Head of caudate nucleus (tissue), 42 donors: ENCODE measurements around the gene FARS2.
A peak's percentile ranks its signal among the peaks of the same experiment; 100 is the strongest.

Source experiments
- DNase-seq, 42 donors: peaks; one replicate each; pipeline versions ENCODE4 v3.0.0 to v3.0.0-alpha.2; 2020 to 2021; ENCODE audit warnings: mixed read lengths in 7 of 42
- intact Hi-C: fragments of 100-400 bp; cut with DNase I; formaldehyde crosslinking; loops from one replicate; pipeline ENCODE4 v1.15.0; 2022

The FARS2 gene

GRCh38 chr6:5710936-5711335, 449.6 kb downstream of the FARS2 start:
- intact Hi-C loops: no loop called here
- no peak for DNase-seq

GRCh38 chr6:5712349-5713215, 451.3 kb downstream of the FARS2 start:
- intact Hi-C loops: no loop called here

GRCh38 chr6:5713519-5713918, 452.2 kb downstream of the FARS2 start:
- intact Hi-C loops: no loop called here
- DNase-seq: peak in 1 of 42 donors; percentile 24

More at GRCh38 chr6:5712349-5713215, 451.3 kb downstream of the FARS2 start:
- DNase-seq: peak in 1 of 42 donors; percentile 35

- no peak for DNase-seq
Measured at GRCh38 chr6:5718231-5718947, 457.1 kb downstream of the FARS2 start.

GRCh38 chr6:5723841-5724691, 462.8 kb downstream of the FARS2 start:
- peak in 36 of 42 donors; percentile 9 to 59 (median 30) for DNase-seq
- intact Hi-C loops: no loop called here

More at GRCh38 chr6:5718231-5718947, 457.1 kb downstream of the FARS2 start:
- intact Hi-C loops: no loop called here

- intact Hi-C loops: no loop called here
- DNase-seq: peak in 1 of 42 donors; percentile 3
Measured at GRCh38 chr6:5724911-5725310, 463.6 kb downstream of the FARS2 start.

GRCh38 chr6:5726976-5727718, 465.8 kb downstream of the FARS2 start:
- intact Hi-C loops: no loop called here
- peak in 1 of 42 donors; percentile 20 for DNase-seq

- peak in 1 of 42 donors; percentile 27 for DNase-seq
- intact Hi-C loops: no loop called here
Measured at GRCh38 chr6:5728351-5729079, 467.2 kb downstream of the FARS2 start.

- no peak for DNase-seq
Measured at GRCh38 chr6:5729080-5729434, 467.7 kb downstream of the FARS2 start.

GRCh38 chr6:5729813-5730517, 468.7 kb downstream of the FARS2 start:
- intact Hi-C loops: no loop called here
- DNase-seq: no peak

More at GRCh38 chr6:5729080-5729434, 467.7 kb downstream of the FARS2 start:
- intact Hi-C loops: no loop called here

GRCh38 chr6:5730585-5731263, 469.4 kb downstream of the FARS2 start:
- intact Hi-C loops: no loop called here
- no peak for DNase-seq

- no peak for DNase-seq
- intact Hi-C loops: no loop called here
Measured at GRCh38 chr6:5731435-5731834, 470.1 kb downstream of the FARS2 start.

GRCh38 chr6:5732496-5732895, 471.2 kb downstream of the FARS2 start:
- intact Hi-C loops: no loop called here

GRCh38 chr6:5736016-5736738, 474.9 kb downstream of the FARS2 start:
- intact Hi-C loops: no loop called here
- DNase-seq: no peak

More at GRCh38 chr6:5732496-5732895, 471.2 kb downstream of the FARS2 start:
- no peak for DNase-seq

- DNase-seq: no peak
- intact Hi-C loops: no loop called here
Measured at GRCh38 chr6:5737460-5737859, 476.1 kb downstream of the FARS2 start.

GRCh38 chr6:5738211-5738610, 476.9 kb downstream of the FARS2 start:
- intact Hi-C loops: no loop called here

More at GRCh38 chr6:5738211-5738610, 476.9 kb downstream of the FARS2 start:
- DNase-seq: no peak
